Effector memory CD8-positive, alpha-beta T cell (primary cell): ENCODE data around the gene PAXX.

ENCODE experiments used
- ATAC-seq: fragments of 150-1000 bp; cut with Tn5 transposase; replicated peaks from 2 replicates; pipeline ENCODE4 v1.10.0; 2021; ENCODE audit warnings: mild to moderate bottlenecking, moderate library complexity
- DNase-seq, 3 experiments: peaks; one replicate each; pipeline ENCODE4 v3.0.0; 2021
- H3K27ac Mint-ChIP-seq, 2 donors: one replicate each; pipeline ENCODE4 v1.8.0; 2022; ENCODE audit warnings: mild to moderate bottlenecking in 2 of 2, mixed read lengths in 2 of 2, moderate library complexity in 2 of 2
- H3K27me3 Mint-ChIP-seq, 2 donors: one replicate each; pipeline ENCODE4 v1.8.0; 2022; ENCODE audit warnings: mixed read lengths in 2 of 2
- H3K36me3 Mint-ChIP-seq: one replicate; pipeline ENCODE4 v1.8.0; 2022; ENCODE audit warnings: mild to moderate bottlenecking, moderate library complexity, mixed read lengths; ENCODE audit not compliant: insufficient read depth
- H3K4me1 Mint-ChIP-seq, 2 donors: one replicate each; pipeline ENCODE4 v1.8.0; 2022; ENCODE audit warnings: low read depth in 2 of 2, mixed read lengths in 2 of 2
- H3K4me3 Mint-ChIP-seq, 2 donors: one replicate each; pipeline ENCODE4 v1.8.0; 2022; ENCODE audit warnings: mild to moderate bottlenecking in 2 of 2, mixed read lengths in 2 of 2, moderate library complexity in 2 of 2
- H3K9me3 Mint-ChIP-seq, 2 donors: one replicate each; pipeline ENCODE4 v1.8.0; 2022; ENCODE audit warnings: mixed read lengths in 2 of 2

PAXX gene

DNA sequence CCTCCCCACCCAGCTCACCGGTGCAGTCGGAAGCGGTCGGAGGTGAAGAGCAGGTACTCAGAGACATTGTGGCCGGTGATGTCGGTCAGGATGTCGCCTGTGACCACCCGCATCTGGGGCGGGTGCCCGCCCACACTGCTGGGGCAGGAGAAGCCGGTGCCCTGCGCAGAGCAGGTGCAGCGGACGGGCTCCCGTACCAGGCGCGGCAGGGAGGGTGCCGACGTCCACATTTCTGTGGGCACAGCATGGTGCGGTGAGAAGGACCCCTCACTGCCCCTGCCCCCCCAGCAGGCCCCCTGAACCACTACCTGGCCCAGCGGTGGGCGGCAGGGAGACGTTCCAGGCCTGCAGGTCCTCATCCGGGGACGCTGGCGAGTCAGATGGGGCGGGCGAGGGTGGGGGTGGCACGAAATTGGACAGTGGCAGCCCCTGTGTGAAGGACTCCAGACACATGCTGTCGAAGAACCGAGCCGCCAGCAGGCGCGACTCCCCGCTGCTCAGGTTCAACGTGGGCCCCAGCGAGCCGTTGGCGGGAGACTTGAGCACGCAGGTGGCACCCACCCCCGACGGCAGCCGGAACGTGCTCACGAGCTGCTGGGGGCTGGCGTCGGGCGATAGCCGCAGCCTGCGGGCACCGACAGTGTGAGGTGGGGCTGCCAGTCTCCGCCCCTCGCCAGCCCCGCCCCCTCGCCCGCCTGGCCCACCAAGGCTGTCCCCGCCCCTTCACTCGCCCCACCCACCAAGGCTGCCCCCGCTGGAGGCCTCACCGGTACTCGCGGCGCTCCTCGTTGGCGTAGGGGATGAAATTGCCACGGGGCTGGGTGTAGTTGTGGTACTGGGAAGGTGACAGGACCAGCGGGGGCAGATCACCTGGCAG, 20.7 kb downstream of the PAXX start:
- H3K9me3 Mint-ChIP-seq: no peaks in the 10 kb centered on the region
- DNase-seq (no peak), ATAC-seq (no peak)
- H3K27ac Mint-ChIP-seq: no peak overlapping the region
- no peaks in the 10 kb centered on the region for H3K4me1 Mint-ChIP-seq
- no peak overlapping the region for H3K4me3 Mint-ChIP-seq
- no peaks in the 10 kb centered on the region for H3K27me3 Mint-ChIP-seq
- peaks cover 10% of the 10 kb centered on the region for H3K36me3 Mint-ChIP-seq

DNA sequence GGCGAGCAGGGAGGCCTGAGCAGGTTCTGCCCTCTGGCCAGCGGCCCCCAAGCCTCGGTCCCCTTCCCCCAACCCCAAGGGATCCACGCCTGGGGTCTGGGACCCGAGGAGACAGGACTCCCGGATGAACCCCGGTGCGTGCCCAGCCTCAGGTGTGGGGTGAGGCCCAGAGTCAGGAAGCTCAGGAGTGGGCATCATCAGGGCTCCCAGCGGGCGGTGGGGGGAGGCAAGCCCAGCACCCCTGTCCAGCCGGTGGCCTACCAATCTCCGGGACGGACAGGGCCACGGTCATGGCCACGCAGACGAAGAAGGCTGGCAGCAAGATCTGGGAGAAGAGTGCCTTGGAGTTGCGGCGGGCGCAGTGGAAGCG, 21.3 kb downstream of the PAXX start:
- Mint-ChIP-seq H3K36me3 (peaks cover 10% of the 10 kb centered on the region), H3K27me3 (no peaks in the 10 kb centered on the region), H3K4me1 (peaks cover 0 to under 1% of the 10 kb centered on the region in 2 donors), H3K9me3 (no peaks in the 10 kb centered on the region), H3K4me3 (no peak overlapping the region), H3K27ac (no peak overlapping the region)
- ATAC-seq (no peak), DNase-seq (no peak)

DNA sequence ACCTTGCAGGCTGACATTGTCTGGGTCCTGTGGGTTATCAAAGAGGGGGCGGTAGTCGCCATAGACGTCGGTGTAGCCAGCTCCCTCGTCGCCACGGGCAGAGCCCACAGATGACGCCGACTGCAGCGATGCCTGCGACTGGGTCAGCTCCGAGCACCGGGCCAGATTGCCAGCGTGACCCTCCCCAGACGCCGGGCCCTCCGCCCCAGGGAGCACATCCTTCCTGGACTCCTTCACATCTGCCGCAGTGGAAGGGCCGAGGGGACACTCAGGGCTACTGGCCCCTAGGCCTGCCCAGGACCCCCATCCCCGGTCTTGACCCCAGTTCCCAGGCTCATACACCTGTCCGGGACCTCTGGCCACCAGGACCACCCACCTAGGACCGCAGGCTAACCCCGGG, 21.9 kb downstream of the PAXX start:
- no peak for DNase-seq
- H3K4me3 Mint-ChIP-seq: no peak overlapping the region
- no peak overlapping the region for H3K27ac Mint-ChIP-seq
- no peaks in the 10 kb centered on the region for H3K27me3 Mint-ChIP-seq
- no peaks in the 10 kb centered on the region for H3K9me3 Mint-ChIP-seq
- peaks cover 10% of the 10 kb centered on the region for H3K36me3 Mint-ChIP-seq
- no peak for ATAC-seq
- peaks cover 0 to 1% of the 10 kb centered on the region in 2 donors for H3K4me1 Mint-ChIP-seq

DNA sequence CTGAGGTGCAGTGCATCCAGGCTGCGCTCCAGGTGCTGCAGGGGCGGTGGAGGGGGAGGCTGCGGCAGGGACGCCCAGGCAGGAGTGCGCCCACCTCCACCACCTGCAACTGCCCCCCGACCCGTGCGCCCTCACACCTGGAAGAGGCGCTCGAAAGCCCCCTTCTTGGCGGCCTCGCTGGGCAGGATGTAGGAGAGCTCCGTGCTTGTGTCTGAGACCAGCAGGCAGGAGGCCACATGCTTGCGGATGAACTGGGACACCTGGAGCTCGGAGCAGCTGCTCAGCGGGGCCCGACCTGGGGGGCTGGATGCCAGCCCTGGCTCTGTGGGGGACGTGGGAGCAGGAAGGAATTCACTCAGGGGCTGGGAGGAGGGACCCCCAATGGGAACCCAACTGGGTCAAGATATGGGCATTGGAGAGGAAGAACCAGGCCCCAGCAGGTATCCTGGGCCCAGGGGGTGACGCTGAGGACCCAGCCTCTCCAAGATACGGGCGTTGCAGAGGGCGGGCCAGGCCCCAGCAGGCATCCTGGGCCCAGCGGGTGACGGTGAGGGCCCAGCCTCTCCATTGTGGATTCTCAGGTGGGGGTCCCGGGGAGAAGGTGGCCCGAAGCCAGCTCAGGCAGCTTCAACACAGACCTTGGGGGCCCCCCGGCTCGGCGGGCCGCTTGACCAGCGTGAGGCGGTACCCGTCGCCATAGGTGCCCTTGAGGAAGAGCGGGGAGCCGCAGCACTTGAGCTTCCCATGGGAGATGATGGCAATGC, 22.7 kb downstream of the PAXX start:
- H3K4me1 Mint-ChIP-seq: peaks cover 0 to 3% of the 10 kb centered on the region in 2 donors

DNA sequence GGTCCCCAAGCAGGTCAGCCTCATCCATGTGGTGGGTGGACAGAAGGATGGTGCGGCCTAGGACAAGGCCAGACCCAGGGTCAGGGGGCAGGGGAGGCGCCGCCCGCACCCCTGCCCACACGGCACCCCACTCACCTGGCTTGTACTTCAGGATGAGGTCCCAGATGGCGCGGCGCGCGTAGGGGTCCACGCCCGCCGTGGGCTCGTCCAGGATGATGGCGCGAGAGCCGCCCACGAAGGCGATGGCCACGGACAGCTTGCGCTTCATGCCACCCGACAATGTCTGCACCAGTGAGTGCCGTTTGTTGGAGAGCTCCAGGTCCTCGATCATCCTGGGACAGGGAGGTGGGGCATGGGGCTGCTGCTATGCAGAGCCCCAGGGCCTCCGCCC, 23.3 kb downstream of the PAXX start:
- Mint-ChIP-seq H3K36me3 (peaks cover 10% of the 10 kb centered on the region), H3K4me3 (no peak overlapping the region), H3K27ac (no peak overlapping the region), H3K4me1 (peaks cover 0 to 3% of the 10 kb centered on the region in 2 donors), H3K27me3 (no peaks in the 10 kb centered on the region), H3K9me3 (no peaks in the 10 kb centered on the region)
- ATAC-seq (no peak), DNase-seq (no peak)

More for the DNA sequence above, 22.7 kb downstream of the PAXX start:
- no peaks in the 10 kb centered on the region for H3K9me3 Mint-ChIP-seq
- no peak for DNase-seq
- H3K36me3 Mint-ChIP-seq: peaks cover 10% of the 10 kb centered on the region
- ATAC-seq: no peak
- H3K27ac Mint-ChIP-seq: no peak overlapping the region
- H3K27me3 Mint-ChIP-seq: no peaks in the 10 kb centered on the region
- no peak overlapping the region for H3K4me3 Mint-ChIP-seq

DNA sequence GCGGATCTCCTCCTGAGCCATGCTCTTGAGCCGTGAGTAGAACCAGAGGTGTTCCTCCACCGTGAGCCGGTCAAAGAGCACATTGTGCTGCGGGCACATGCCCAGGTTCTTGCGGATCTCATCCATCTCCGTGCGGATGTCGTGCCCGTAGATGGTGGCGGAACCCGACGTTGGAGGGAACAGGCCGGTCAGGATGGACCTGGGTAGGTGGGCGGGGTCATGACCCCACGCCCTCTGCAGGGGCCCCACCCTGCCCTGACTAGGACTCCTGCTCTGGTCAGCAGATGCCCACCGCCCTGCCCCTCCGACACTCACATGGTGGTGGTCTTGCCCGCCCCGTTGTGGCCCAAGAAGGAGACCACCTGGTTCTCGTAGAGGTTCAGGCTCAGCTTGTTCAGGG, 23.8 kb downstream of the PAXX start:
- no peak overlapping the region for H3K4me3 Mint-ChIP-seq
- no peak overlapping the region for H3K27ac Mint-ChIP-seq
- no peak for ATAC-seq
- DNase-seq: no peak
- no peaks in the 10 kb centered on the region for H3K9me3 Mint-ChIP-seq
- peaks cover 0 to 3% of the 10 kb centered on the region in 2 donors for H3K4me1 Mint-ChIP-seq
- no peaks in the 10 kb centered on the region for H3K27me3 Mint-ChIP-seq
- peaks cover 8% of the 10 kb centered on the region for H3K36me3 Mint-ChIP-seq

DNA sequence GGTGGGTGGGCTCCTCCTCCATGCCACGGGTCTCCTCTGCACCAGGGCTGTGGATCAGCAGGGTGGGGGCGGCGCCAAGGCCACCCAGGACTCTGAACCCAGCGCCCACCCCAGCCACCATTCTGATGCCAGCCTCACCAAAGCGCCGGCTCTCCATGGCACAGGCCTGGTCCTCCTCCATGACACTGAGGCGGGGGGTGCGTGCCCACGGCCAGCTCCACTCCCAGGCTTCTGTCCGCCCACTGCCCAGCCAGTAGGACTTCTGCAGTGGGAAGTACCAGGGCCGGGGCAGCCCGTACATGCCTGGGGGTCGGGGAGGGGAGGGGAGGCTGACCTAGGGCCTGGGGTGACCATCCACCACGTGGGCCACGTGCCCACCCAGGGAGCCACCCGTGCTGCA, 24.2 kb downstream of the PAXX start:
- peaks cover 4% of the 10 kb centered on the region for H3K36me3 Mint-ChIP-seq
- no peaks in the 10 kb centered on the region for H3K27me3 Mint-ChIP-seq
- H3K4me3 Mint-ChIP-seq: no peak overlapping the region

DNA sequence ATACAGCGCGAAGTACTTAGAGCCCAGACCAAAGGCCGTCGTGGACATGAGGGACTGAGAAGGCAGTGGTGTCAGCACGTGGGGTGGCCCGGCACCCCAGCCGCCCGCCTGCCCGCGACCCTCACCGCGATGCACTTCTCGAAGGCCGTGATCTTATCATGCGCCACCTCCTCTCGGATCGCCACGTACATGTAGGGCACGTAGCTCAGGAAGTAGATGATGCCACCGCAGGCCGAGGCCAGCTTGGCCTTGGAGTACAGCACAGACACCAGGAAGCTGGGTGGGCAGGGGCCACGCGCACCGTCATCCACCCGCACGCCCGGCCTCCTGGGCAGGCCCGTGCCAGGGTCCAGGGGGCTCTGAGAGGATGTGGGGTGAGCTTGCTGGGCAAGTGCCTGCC, 24.8 kb downstream of the PAXX start:
- peaks cover 2 to 6% of the 10 kb centered on the region in 2 donors for H3K4me1 Mint-ChIP-seq
- no peak for ATAC-seq
- no peak overlapping the region for H3K27ac Mint-ChIP-seq
- H3K27me3 Mint-ChIP-seq: no peaks in the 10 kb centered on the region
- H3K9me3 Mint-ChIP-seq: no peaks in the 10 kb centered on the region
- H3K36me3 Mint-ChIP-seq: peaks cover 4% of the 10 kb centered on the region
- no peak overlapping the region for H3K4me3 Mint-ChIP-seq
- DNase-seq: no peak

More for the DNA sequence above, 24.2 kb downstream of the PAXX start:
- no peak for DNase-seq
- no peaks in the 10 kb centered on the region for H3K9me3 Mint-ChIP-seq
- peaks cover 0 to 3% of the 10 kb centered on the region in 2 donors for H3K4me1 Mint-ChIP-seq
- no peak overlapping the region for H3K27ac Mint-ChIP-seq
- no peak for ATAC-seq

DNA sequence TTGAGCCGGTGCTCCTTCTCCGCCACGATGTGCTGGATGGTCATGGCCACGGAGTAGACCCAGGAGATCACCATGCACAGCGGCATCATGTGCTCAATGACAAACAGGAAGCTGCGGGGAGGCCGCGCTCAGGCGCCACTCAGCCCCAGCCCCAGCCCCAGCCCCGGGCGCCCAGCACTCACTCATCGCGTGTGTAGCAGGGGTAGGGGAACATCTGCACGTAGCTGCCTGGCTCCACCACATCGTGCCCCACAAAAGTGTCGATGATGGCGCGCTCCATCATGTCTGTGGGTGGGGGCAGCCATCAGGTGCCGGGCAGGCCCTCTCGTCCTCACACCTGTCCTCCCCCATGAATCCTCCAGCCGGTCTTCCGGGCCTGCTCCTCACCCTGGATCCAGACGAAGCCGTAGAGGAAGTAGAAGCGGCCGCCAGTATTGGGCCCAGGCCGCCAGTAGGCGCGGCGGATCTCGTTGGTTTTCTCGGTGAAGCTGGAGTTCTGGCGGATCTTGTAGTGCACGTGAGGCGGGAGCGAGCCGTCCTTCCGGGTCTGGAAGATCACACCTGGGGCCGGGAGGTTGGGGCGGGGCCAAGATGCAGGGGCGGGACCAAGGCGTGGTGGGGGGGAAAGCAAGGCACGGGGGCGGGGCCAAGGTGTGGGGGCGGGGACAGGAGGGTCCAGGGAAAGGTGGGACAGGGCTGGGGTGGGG, 25.7 kb downstream of the PAXX start:
- H3K36me3 Mint-ChIP-seq: peaks cover 7% of the 10 kb centered on the region
- H3K27me3 Mint-ChIP-seq: no peaks in the 10 kb centered on the region
- no peak overlapping the region for H3K27ac Mint-ChIP-seq
- H3K9me3 Mint-ChIP-seq: no peaks in the 10 kb centered on the region
- H3K4me1 Mint-ChIP-seq: peaks cover 3 to 7% of the 10 kb centered on the region in 2 donors
- H3K4me3 Mint-ChIP-seq: no peak overlapping the region
- DNase-seq (no peak), ATAC-seq (no peak)

DNA sequence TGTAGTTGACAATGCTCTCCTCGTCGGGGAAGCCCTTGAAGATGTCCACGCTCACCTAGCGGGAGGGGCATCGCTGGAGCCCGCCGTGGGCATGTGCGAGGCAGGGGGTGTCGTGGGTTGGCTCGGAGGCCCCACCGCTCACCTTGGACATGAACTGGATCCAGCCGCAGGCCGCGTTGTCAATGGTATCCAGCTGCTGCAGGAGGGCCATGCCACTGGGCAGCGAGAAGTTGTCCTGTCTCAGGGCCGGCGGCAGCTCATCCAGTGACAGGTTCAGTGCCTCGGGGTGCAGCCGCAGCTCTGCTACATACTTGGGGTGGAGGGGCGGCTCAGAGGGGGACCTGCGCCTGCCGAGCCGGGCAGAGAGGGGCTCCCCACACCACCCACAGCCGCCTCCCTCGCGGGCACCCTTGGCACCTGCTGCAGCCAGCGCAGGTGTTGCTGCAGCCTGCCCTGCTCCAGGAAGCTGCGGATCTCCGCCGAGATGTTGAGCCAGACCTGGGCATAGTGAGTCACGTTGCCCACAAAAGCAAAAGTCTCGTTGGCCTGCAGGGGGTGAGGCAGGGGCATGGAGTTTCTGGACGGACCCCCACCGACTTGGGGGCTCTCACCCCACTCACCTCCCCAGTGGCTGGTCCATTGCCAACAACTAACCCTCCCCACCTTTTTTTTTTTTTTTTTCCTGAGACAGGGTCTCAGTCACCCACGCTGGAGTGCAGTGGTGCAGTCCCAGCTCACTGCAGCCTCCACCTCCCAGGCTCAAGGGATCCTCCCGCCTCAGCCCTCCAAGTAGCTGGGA, 26.7 kb downstream of the PAXX start:
- Mint-ChIP-seq H3K4me3 (no peak overlapping the region), H3K27ac (peak overlapping the region in 1 of 2 donors; percentile 35), H3K9me3 (no peaks in the 10 kb centered on the region), H3K36me3 (peaks cover 7% of the 10 kb centered on the region), H3K27me3 (no peaks in the 10 kb centered on the region), H3K4me1 (peaks cover 3 to 9% of the 10 kb centered on the region in 2 donors)
- ATAC-seq (no peak), DNase-seq (no peak)

DNA sequence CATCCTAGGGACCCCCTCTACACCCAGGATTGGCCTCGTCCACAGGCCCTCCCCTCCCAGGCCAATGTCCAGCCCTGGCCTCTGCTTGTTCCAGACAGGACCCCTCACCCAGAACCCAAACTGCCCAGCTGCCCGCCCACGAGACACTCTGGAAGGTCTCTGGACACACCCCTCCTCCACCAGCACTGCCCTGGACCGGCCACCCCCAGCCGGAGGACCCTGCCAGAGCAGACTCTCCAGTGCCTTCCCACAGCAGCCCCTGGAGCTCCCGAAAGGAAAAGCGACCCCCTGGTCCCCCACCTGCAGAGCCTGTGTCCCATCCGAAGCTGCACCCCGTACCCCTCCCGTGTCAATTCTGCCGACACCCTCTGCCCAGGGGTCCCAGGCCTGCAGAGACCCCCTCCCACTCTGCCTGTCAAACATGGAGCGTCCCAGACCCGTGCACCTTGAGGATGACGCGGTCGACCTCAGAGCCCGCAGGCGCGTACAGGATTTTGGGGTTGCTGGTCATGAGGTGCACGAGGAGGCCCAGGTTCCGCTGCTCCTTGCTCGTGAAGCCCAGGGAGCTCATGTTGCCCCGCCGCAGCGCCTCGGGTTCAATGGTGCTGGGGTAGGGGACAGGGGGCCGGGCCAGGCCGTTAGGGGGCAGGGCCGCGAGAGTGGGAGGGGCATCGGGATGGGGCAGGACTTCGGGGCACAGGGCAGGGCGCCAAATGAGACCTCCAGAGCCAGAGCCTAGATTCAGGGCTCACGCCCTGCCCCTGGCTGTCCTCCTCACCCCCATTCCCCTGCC, 27.9 kb downstream of the PAXX start:
- DNase-seq: no peak
- H3K27ac Mint-ChIP-seq: peak overlapping the region in 1 of 2 donors; percentile 35
- H3K9me3 Mint-ChIP-seq: no peaks in the 10 kb centered on the region
- H3K36me3 Mint-ChIP-seq: peaks cover 10% of the 10 kb centered on the region
- H3K27me3 Mint-ChIP-seq: no peaks in the 10 kb centered on the region
- H3K4me3 Mint-ChIP-seq: no peak overlapping the region
- no peak for ATAC-seq
- peaks cover 3 to 15% of the 10 kb centered on the region in 2 donors for H3K4me1 Mint-ChIP-seq

DNA sequence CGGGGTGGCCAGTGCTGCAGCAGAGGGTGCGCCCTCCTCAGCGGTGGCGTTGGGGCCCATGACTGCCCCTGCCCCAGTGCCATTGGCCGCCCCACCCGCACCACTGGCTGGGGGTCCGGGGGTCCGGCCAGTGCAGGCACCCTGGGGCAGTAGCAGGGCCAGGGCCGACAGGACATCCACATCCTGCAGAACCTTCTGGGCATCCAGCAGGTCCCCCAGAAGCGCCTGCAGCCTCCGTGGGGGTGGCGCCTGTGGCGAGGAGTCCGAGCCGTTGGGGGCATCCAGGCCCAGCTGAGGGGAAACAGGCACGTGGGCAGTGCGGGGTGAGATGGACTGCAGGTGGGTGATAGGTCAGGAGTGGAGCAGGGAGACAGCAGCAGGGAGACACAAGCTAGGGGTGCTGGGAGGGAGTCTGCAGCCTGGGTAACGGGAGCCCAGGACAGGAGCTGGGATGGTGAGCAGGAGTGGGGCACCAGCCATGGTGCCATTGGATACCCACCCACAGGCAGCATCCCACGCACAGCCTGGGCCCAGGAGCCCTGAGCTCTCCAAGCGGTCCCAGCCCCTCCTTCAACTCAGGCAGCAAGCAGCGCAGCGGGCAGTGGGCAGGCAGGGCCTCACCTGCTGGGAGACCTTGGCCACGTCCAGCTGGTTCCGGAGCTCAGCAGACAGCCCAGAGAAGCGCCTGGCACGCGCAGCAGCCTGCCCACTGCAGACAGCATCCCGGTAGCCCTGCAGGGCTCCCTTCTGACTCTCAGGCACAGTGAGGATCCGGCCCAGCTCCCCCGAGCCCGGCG, 28.7 kb downstream of the PAXX start:
- Mint-ChIP-seq H3K27me3 (no peaks in the 10 kb centered on the region), H3K4me1 (peaks cover 3 to 18% of the 10 kb centered on the region in 2 donors), H3K27ac (peak overlapping the region in 1 of 2 donors; percentile 46), H3K9me3 (no peaks in the 10 kb centered on the region), H3K4me3 (no peak overlapping the region), H3K36me3 (peaks cover 10% of the 10 kb centered on the region)
- no peak for ATAC-seq
- DNase-seq: no peak
